Measurements from ENCODE around the gene SNRPD2.

DNA sequence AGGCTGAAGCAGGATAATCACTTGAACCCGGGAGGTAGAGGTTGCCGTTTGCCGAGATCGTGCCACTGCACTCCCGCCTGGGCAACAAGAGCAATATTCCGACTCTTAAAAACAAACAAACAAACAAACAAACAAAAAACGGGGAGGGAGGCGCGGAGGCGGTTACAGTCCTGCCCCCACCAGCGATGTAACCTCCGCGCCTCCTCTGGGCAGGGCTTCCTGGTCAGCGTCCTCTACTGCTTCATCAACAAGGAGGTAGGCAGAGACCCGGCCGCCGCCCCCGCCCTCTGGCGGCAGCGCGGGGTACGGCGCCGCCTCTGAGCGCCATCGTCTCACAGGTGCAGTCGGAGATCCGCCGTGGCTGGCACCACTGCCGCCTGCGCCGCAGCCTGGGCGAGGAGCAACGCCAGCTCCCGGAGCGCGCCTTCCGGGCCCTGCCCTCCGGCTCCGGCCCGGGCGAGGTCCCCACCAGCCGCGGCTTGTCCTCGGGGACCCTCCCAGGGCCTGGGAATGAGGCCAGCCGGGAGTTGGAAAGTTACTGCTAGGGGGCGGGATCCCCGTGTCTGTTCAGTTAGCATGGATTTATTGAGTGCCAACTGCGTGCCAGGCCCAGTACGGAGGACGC lies 10.2 kb downstream of the SNRPD2 start:
- TF ChIP-seq, protein P1, sequence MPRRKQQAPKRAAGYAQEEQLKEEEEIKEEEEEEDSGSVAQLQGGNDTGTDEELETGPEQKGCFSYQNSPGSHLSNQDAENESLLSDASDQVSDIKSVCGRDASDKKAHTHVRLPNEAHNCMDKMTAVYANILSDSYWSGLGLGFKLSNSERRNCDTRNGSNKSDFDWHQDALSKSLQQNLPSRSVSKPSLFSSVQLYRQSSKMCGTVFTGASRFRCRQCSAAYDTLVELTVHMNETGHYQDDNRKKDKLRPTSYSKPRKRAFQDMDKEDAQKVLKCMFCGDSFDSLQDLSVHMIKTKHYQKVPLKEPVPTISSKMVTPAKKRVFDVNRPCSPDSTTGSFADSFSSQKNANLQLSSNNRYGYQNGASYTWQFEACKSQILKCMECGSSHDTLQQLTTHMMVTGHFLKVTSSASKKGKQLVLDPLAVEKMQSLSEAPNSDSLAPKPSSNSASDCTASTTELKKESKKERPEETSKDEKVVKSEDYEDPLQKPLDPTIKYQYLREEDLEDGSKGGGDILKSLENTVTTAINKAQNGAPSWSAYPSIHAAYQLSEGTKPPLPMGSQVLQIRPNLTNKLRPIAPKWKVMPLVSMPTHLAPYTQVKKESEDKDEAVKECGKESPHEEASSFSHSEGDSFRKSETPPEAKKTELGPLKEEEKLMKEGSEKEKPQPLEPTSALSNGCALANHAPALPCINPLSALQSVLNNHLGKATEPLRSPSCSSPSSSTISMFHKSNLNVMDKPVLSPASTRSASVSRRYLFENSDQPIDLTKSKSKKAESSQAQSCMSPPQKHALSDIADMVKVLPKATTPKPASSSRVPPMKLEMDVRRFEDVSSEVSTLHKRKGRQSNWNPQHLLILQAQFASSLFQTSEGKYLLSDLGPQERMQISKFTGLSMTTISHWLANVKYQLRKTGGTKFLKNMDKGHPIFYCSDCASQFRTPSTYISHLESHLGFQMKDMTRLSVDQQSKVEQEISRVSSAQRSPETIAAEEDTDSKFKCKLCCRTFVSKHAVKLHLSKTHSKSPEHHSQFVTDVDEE (CRISPR knock-in tag; IDR thresholded peaks at IDR 0.05) = no peak
- TF ChIP-seq OSR1 (CRISPR knock-in tag; IDR thresholded peaks at IDR 0.05) (no peak), BACH2 (CRISPR knock-in tag; IDR thresholded peaks at IDR 0.05; ENCODE audit: borderline replicate concordance) (no peak), SNAI2 (CRISPR knock-in tag; IDR thresholded peaks at IDR 0.05) (no peak)
- TF ChIP-seq, protein P2, sequence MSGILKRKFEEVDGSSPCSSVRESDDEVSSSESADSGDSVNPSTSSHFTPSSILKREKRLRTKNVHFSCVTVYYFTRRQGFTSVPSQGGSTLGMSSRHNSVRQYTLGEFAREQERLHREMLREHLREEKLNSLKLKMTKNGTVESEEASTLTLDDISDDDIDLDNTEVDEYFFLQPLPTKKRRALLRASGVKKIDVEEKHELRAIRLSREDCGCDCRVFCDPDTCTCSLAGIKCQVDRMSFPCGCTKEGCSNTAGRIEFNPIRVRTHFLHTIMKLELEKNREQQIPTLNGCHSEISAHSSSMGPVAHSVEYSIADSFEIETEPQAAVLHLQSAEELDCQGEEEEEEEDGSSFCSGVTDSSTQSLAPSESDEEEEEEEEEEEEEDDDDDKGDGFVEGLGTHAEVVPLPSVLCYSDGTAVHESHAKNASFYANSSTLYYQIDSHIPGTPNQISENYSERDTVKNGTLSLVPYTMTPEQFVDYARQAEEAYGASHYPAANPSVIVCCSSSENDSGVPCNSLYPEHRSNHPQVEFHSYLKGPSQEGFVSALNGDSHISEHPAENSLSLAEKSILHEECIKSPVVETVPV (CRISPR knock-in tag; IDR thresholded peaks at IDR 0.05) = no peak
